ENCODE results near the gene DNAH1. TPM values are rescaled to one million over a fixed set of nuclear protein-coding genes. Genes with fewer than 3 reads are reported as not detected.

The DNAH1 gene
- total RNA-seq, 2 donors from 2014 or later, result 5.6 to 18.7 TPM

- Histone ChIP-seq H3K27ac (no peak overlapping the region), H3K4me3 (no peak overlapping the region), H3K9me3 (no peaks in the 10 kb centered on the region), H3K36me3 (peaks cover 19 to 20% of the 10 kb centered on the region in 2 donors), H3K4me1 (replicated peaks) (peaks cover 17% of the 10 kb centered on the region), H3K27me3 (replicated peaks; ENCODE audit: insufficient read depth) (no peaks in the 10 kb centered on the region)
- WGBS, result 94% methylated on average over 6 of the region's 6 CpGs
- intact Hi-C loops (cut with DNase I), result no loop called here
- TF ChIP-seq POLR2A (IDR thresholded peaks at IDR 0.05) (no peak), POLR2AphosphoS5 (IDR thresholded peaks at IDR 0.05) (no peak), CTCF (IDR thresholded peaks at IDR 0.05) (no peak)
- DNase-seq (ENCODE audit: low spot score), result no peak
Measured at GRCh38 chr3:52405066-52405465, 88.9 kb downstream of the DNAH1 start.

- Histone ChIP-seq H3K27ac (no peak overlapping the region), H3K27me3 (replicated peaks; ENCODE audit: insufficient read depth) (no peaks in the 10 kb centered on the region), H3K36me3 (peaks cover 19 to 20% of the 10 kb centered on the region in 2 donors), H3K9me3 (no peaks in the 10 kb centered on the region), H3K4me3 (no peak overlapping the region), H3K4me1 (replicated peaks) (peaks cover 17% of the 10 kb centered on the region)
- intact Hi-C loops (cut with DNase I), result no loop called here
- no peak for DNase-seq (ENCODE audit: low spot score)
- WGBS, result 82% methylated on average over 4 of the region's 4 CpGs
- no peak for TF ChIP-seq POLR2A (IDR thresholded peaks at IDR 0.05)
- TF ChIP-seq CTCF (IDR thresholded peaks at IDR 0.05), result no peak
- TF ChIP-seq POLR2AphosphoS5 (IDR thresholded peaks at IDR 0.05), result no peak
Measured at GRCh38 chr3:52405601-52406110, 89.5 kb downstream of the DNAH1 start.

DNA sequence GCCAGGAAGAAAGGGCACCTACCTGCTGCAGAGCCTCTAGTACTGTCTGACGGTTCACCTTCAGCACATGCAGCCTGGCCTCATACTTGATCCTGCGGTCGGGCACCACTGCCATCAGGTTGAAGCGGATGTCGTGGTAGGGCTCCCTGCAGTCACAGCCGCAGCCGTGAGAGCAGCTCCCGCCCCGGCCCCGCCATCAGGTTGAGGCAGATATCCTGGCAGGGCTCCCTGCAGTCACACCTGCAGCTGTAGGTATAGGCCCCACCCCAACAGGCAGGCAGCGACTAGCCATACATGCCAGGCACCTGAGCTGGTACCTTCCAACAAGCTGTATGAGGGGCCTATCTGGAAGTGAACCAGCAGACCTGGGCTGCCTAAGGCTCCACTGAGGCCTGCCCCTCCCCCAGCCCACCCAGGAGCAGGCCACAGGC is 90.1 kb downstream of the DNAH1 start:
- Histone ChIP-seq H3K27me3 (replicated peaks; ENCODE audit: insufficient read depth) (no peaks in the 10 kb centered on the region), H3K4me1 (replicated peaks) (peaks cover 17% of the 10 kb centered on the region), H3K4me3 (no peak overlapping the region), H3K36me3 (peaks cover 18 to 19% of the 10 kb centered on the region in 2 donors), H3K27ac (no peak overlapping the region), H3K9me3 (no peaks in the 10 kb centered on the region)
- 66% methylated on average over 11 of the region's 11 CpGs for WGBS
- DNase-seq (ENCODE audit: low spot score), result peak; percentile 59
- intact Hi-C loops (cut with DNase I), result no loop called here
- TF ChIP-seq POLR2AphosphoS5 (IDR thresholded peaks at IDR 0.05) (peak; percentile 5), CTCF (IDR thresholded peaks at IDR 0.05) (no peak)

DNA sequence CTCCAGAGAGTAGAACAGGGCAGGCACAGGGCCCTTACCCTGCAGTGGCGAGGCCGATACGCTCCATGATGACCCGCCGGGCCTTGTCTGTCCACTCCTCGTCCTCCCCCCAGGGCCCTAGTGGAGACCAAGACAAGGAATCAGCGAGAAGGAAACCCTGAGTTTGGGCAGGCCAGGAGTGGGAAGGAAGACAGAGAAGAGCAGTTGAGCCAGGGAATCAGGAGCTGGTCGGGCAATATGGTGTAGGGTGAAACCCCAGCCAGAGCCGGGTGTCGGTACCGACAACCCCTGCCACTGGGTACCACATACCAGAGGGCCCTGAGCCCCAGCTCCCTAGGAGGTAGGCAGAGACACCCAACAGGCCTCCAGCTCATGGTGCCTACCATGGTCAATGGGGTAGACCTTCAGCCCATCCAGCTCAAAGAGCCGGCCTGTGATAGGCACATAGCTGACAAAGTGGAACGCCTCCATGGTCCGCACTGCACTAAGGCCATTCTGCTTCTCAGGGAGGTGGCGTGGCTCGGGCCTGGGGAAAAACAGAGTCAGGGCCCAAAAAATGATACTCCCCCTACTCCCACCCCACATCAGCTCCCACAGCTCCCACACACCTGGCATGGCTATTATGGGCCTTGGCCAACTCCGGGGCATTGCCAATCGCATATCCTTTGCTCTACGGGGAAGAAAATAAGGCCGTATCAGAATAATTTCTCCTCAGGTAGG is 90.8 kb downstream of the DNAH1 start:
- no peak for DNase-seq (ENCODE audit: low spot score)
- no peak overlapping the region for H3K27ac ChIP-seq
- H3K36me3 ChIP-seq, result peaks cover 15 to 19% of the 10 kb centered on the region in 2 donors
- peaks cover 22% of the 10 kb centered on the region for H3K4me1 ChIP-seq (replicated peaks)
- H3K9me3 ChIP-seq, result no peaks in the 10 kb centered on the region
- WGBS, result 86% methylated on average over 20 of the region's 20 CpGs
- no peak overlapping the region for H3K4me3 ChIP-seq
- intact Hi-C loops (cut with DNase I), result no loop called here
- TF ChIP-seq POLR2A (IDR thresholded peaks at IDR 0.05) (no peak), CTCF (IDR thresholded peaks at IDR 0.05) (no peak), POLR2AphosphoS5 (IDR thresholded peaks at IDR 0.05) (no peak)
- H3K27me3 ChIP-seq (replicated peaks; ENCODE audit: insufficient read depth), result no peaks in the 10 kb centered on the region

GRCh38 chr3:52407779-52408178 is 91.7 kb downstream of the DNAH1 start:
- 85% methylated on average over 3 of the region's 3 CpGs for WGBS
- Histone ChIP-seq H3K27ac (no peak overlapping the region), H3K4me3 (no peak overlapping the region), H3K27me3 (replicated peaks; ENCODE audit: insufficient read depth) (no peaks in the 10 kb centered on the region), H3K36me3 (peaks cover 9 to 13% of the 10 kb centered on the region in 2 donors), H3K4me1 (replicated peaks) (peaks cover 28% of the 10 kb centered on the region), H3K9me3 (no peaks in the 10 kb centered on the region)
- DNase-seq (ENCODE audit: low spot score), result no peak
- TF ChIP-seq POLR2A (IDR thresholded peaks at IDR 0.05) (no peak), POLR2AphosphoS5 (IDR thresholded peaks at IDR 0.05) (no peak), CTCF (IDR thresholded peaks at IDR 0.05) (no peak)
- intact Hi-C loops (cut with DNase I), result no loop called here
